Peyer's patch (tissue), 4 donors: ENCODE results near the gene LZTS3. TPM values are rescaled to one million over a fixed set of nuclear protein-coding genes. Genes with fewer than 3 reads are reported as not detected.

Experiments used
- DNase-seq, 3 donors: peaks; one replicate each; pipeline ENCODE4 v3.0.0-alpha.2; 2017 to 2019
- H3K27ac ChIP-seq, 4 donors: fragments of 200-600 bp; sonication (generic); one replicate each; pipeline ENCODE4 v1.5.1; 2016 to 2019
- H3K27me3 ChIP-seq, 2 donors: fragments of 200-600 bp; sonication (generic); one replicate each; pipeline ENCODE4 v1.5.1; 2019
- H3K36me3 ChIP-seq, 3 donors: fragments of 200-600 bp; sonication (generic); one replicate each; pipeline ENCODE4 v1.5.1; 2016 to 2019
- H3K4me1 ChIP-seq, 4 donors: fragments of 200-600 bp; sonication (generic); one replicate each; pipeline ENCODE4 v1.5.1; 2016 to 2019
- H3K4me3 ChIP-seq, 4 donors: fragments of 200-600 bp; sonication (generic); 1 replicate in 3 of 4; 2 replicates in 1 of 4; pipeline ENCODE4 v1.5.1; 2016 to 2019; ENCODE audit warnings: mild to moderate bottlenecking in 1 of 4
- H3K9me3 ChIP-seq, 4 donors: fragments of 200-600 bp; sonication (generic); one replicate each; pipeline ENCODE4 v1.5.1; 2016 to 2019; ENCODE audit warnings: mild to moderate bottlenecking in 1 of 4
- POLR2A ChIP-seq, 2 donors: fragments of 450-650 bp; IDR thresholded peaks; one replicate each; pipeline ENCODE4 v1.5.1; 2017; ENCODE audit warnings: antibody characterized with exemption in 2 of 2, mild to moderate bottlenecking in 2 of 2, moderate library complexity in 2 of 2
- total RNA-seq, 4 donors: library from RNA; depleted of rRNA; stranded (reverse); fragments of >200 nt; gene quantifications; one replicate each; pipeline ENCODE4 v1.1.0, GENCODE V29; 2016
- TF ChIP-seq, protein P1 (sequence below), 6 experiments: fragments of 450-650 bp in 4 of 6; fragments of 200-600 bp in 2 of 6; sonication (generic) in 1 of 6; IDR thresholded peaks; one replicate each; pipeline ENCODE4 v1.5.1; 2017 to 2019; ENCODE audit warnings: antibody characterized with exemption in 6 of 6, mild to moderate bottlenecking in 3 of 6, moderate library complexity in 1 of 6

LZTS3 gene
- total RNA-seq, 4 donors from 2014 or later: 24.3 to 38.4 (median 33.8) TPM

GRCh38 chr20:3146732-3147341 lies 26.5 kb downstream of the LZTS3 start:
- Histone ChIP-seq H3K27me3 (no peaks in the 10 kb centered on the region), H3K27ac (no peak overlapping the region), H3K4me1 (no peaks in the 10 kb centered on the region), H3K4me3 (no peak overlapping the region), H3K9me3 (no peaks in the 10 kb centered on the region), H3K36me3 (peaks cover 0 to 32% (median 0%) of the 10 kb centered on the region in 3 donors)
- TF ChIP-seq, protein P1, sequence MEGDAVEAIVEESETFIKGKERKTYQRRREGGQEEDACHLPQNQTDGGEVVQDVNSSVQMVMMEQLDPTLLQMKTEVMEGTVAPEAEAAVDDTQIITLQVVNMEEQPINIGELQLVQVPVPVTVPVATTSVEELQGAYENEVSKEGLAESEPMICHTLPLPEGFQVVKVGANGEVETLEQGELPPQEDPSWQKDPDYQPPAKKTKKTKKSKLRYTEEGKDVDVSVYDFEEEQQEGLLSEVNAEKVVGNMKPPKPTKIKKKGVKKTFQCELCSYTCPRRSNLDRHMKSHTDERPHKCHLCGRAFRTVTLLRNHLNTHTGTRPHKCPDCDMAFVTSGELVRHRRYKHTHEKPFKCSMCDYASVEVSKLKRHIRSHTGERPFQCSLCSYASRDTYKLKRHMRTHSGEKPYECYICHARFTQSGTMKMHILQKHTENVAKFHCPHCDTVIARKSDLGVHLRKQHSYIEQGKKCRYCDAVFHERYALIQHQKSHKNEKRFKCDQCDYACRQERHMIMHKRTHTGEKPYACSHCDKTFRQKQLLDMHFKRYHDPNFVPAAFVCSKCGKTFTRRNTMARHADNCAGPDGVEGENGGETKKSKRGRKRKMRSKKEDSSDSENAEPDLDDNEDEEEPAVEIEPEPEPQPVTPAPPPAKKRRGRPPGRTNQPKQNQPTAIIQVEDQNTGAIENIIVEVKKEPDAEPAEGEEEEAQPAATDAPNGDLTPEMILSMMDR (IDR thresholded peaks at IDR 0.05): no peak
- TF ChIP-seq POLR2A (IDR thresholded peaks at IDR 0.05): no peak
- DNase-seq: no peak

DNA sequence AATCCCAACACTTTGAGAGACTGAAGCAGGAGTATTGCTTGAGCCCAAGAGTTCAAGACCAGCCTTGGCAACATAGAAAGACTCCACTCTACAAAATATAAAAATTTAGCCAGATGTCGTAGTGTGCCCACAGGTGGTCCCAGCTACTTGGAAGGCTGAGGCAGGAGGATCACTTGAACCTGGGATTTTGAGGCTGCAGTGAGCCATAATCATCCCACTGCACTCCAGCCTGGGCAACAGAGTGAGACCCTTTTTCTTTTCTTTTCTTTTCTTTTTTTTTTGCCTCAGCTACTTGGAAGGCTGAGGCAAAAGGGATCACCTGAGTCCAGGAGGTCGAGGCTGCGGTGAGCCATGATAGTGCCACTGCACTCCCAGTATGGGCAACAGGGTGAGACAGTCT lies 31.6 kb downstream of the LZTS3 start:
- TF ChIP-seq POLR2A (IDR thresholded peaks at IDR 0.05): no peak
- TF ChIP-seq, protein P1 (IDR thresholded peaks at IDR 0.05): no peak
- H3K27me3 ChIP-seq: no peaks in the 10 kb centered on the region
- no peak for DNase-seq

DNA sequence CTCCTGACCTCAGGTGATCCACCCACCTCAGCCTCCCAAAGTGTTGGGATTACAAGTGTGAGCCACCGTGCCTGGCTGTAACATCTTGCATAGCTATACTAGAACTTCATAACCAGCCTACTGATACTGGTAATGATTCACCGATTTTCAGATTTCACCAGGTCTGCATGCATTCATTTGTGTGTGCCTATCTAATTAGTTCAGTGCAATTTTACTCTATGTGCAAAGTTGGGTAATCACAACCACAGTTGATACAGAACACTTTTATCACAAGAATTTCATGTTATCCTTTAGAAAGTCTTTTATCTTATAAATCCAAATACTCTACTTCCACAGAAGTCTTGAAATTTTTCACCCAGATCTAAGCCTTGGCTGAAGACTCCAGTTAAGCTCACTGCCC lies 35.9 kb downstream of the LZTS3 start:
- Histone ChIP-seq H3K9me3 (no peaks in the 10 kb centered on the region), H3K27me3 (no peaks in the 10 kb centered on the region), H3K27ac (no peak overlapping the region), H3K4me1 (no peaks in the 10 kb centered on the region), H3K36me3 (peaks cover 0 to 5% (median 0%) of the 10 kb centered on the region in 3 donors), H3K4me3 (no peak overlapping the region)
- TF ChIP-seq, protein P1 (IDR thresholded peaks at IDR 0.05): no peak
- no peak for TF ChIP-seq POLR2A (IDR thresholded peaks at IDR 0.05)
- DNase-seq: no peak

More for the DNA sequence above, 31.6 kb downstream of the LZTS3 start:
- no peaks in the 10 kb centered on the region for H3K4me1 ChIP-seq
- H3K4me3 ChIP-seq: no peak overlapping the region
- no peak overlapping the region for H3K27ac ChIP-seq
- H3K9me3 ChIP-seq: no peaks in the 10 kb centered on the region
- peaks cover 0 to 9% (median 0%) of the 10 kb centered on the region in 3 donors for H3K36me3 ChIP-seq

DNA sequence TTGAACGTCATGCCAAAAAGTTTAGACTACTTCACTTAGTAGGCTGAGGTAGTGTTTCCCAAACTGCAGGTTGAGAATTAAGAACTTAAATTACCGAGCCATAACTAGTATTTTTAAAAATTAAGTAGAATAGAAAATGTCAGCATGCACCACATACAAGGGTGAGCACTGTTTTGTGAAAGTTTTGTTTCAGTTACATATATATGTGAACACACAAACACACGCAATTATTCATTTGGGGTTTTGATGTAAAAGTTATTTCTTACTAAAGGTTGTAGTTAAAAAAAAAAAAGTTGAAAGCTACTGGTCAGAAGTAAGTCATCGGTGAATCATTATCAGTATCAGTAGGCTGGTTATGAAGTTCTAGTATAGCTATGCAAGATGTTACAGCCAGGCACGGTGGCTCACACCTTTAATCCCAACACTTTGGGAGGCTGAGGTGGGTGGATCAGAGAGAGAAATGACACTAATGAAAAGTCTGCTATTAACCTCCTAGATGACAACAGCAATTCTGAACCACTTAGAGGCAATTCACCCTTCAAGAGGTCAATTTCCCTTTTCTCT lies 37.8 kb downstream of the LZTS3 start:
- Histone ChIP-seq H3K36me3 (peaks cover 0 to 5% (median 0%) of the 10 kb centered on the region in 3 donors), H3K9me3 (no peaks in the 10 kb centered on the region), H3K4me1 (no peaks in the 10 kb centered on the region), H3K27ac (no peak overlapping the region), H3K4me3 (no peak overlapping the region), H3K27me3 (no peaks in the 10 kb centered on the region)
- DNase-seq: no peak
- TF ChIP-seq, protein P1 (IDR thresholded peaks at IDR 0.05): no peak
- no peak for TF ChIP-seq POLR2A (IDR thresholded peaks at IDR 0.05)

DNA sequence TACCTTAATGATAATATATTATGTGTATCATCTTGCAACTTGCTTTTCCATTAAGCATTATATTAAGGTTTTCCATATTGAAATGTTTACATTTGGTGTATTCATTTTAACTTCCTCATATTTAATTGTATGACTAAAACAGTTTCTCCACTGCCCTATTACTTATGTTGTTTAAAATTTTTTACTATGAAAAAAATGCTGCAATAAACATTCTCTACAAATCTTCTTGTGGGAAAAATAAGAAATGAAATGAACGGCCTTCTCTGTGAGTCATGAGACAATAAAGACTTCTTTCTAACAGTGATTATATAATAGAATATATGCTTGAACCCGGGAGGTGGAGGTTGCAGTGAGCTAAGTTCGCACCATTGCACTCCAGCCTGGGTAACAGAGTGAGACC lies 39.2 kb downstream of the LZTS3 start:
- H3K27me3 ChIP-seq: no peaks in the 10 kb centered on the region
- DNase-seq: no peak
- H3K4me3 ChIP-seq: no peak overlapping the region
- no peaks in the 10 kb centered on the region for H3K9me3 ChIP-seq
- peaks cover 0 to 5% (median 0%) of the 10 kb centered on the region in 3 donors for H3K36me3 ChIP-seq
- H3K4me1 ChIP-seq: no peaks in the 10 kb centered on the region
- no peak overlapping the region for H3K27ac ChIP-seq
- TF ChIP-seq, protein P1 (IDR thresholded peaks at IDR 0.05): no peak
- no peak for TF ChIP-seq POLR2A (IDR thresholded peaks at IDR 0.05)
